Liver (tissue), 3 donors: Measurements from ENCODE around the gene SHOX.

Experiments used
- EGR1 ChIP-seq, 2 donors: IDR thresholded peaks; 2 replicates each; pipeline ENCODE4 v1.6.1; 2016 to 2018; ENCODE audit warnings: antibody characterized with exemption in 2 of 2, low read depth in 2 of 2
- FOXA1 ChIP-seq: IDR thresholded peaks from 2 replicates; pipeline ENCODE4 v1.6.1; 2016; ENCODE audit warnings: antibody characterized with exemption
- FOXA2 ChIP-seq: IDR thresholded peaks from 2 replicates; pipeline ENCODE4 v1.6.1; 2016; ENCODE audit warnings: antibody characterized with exemption
- HNF4A ChIP-seq, 2 donors: conservative IDR thresholded peaks; 2 replicates each; pipeline ENCODE4 v1.6.1; 2016; ENCODE audit warnings: antibody characterized with exemption in 2 of 2, mild to moderate bottlenecking in 2 of 2
- JUND ChIP-seq, 2 donors: IDR thresholded peaks; 2 replicates each; pipeline ENCODE4 v1.6.1; 2016; ENCODE audit warnings: antibody characterized with exemption in 2 of 2
- MAX ChIP-seq: IDR thresholded peaks from 2 replicates; pipeline ENCODE4 v1.6.1; 2016; ENCODE audit warnings: antibody characterized with exemption
- NR2F2 ChIP-seq: IDR thresholded peaks from 2 replicates; pipeline ENCODE4 v1.6.1; 2016; ENCODE audit warnings: antibody characterized with exemption
- RAD21 ChIP-seq, 2 donors: IDR thresholded peaks; 2 replicates each; pipeline ENCODE4 v1.6.1; 2016; ENCODE audit warnings: antibody characterized with exemption in 2 of 2, mild to moderate bottlenecking in 2 of 2
- REST ChIP-seq: IDR thresholded peaks from 2 replicates; pipeline ENCODE4 v1.6.1; 2016; ENCODE audit warnings: antibody characterized with exemption, mild to moderate bottlenecking
- SP1 ChIP-seq: IDR thresholded peaks from 2 replicates; pipeline ENCODE4 v1.6.1; 2018; ENCODE audit warnings: antibody characterized with exemption, mild to moderate bottlenecking
- TAF1 ChIP-seq: conservative IDR thresholded peaks from 2 replicates; pipeline ENCODE4 v1.6.1; 2016; ENCODE audit warnings: antibody characterized with exemption, mild to moderate bottlenecking
- YY1 ChIP-seq: IDR thresholded peaks from 2 replicates; pipeline ENCODE4 v1.6.1; 2016; ENCODE audit warnings: antibody characterized with exemption, mild to moderate bottlenecking
- TF ChIP-seq, protein P1 (sequence below): fragments of 150-350 bp; IDR thresholded peaks from 2 replicates; pipeline ENCODE4 v1.5.1; 2017; ENCODE audit warnings: improper control_type of control experiment, low read depth, low read length; ENCODE audit not compliant: missing input control
- TF ChIP-seq, protein P2 (sequence below): IDR thresholded peaks from 2 replicates; pipeline ENCODE4 v1.6.1; 2016; ENCODE audit warnings: antibody characterized with exemption
- donor health status: healthy.
- donor health status: healthy.

DNA sequence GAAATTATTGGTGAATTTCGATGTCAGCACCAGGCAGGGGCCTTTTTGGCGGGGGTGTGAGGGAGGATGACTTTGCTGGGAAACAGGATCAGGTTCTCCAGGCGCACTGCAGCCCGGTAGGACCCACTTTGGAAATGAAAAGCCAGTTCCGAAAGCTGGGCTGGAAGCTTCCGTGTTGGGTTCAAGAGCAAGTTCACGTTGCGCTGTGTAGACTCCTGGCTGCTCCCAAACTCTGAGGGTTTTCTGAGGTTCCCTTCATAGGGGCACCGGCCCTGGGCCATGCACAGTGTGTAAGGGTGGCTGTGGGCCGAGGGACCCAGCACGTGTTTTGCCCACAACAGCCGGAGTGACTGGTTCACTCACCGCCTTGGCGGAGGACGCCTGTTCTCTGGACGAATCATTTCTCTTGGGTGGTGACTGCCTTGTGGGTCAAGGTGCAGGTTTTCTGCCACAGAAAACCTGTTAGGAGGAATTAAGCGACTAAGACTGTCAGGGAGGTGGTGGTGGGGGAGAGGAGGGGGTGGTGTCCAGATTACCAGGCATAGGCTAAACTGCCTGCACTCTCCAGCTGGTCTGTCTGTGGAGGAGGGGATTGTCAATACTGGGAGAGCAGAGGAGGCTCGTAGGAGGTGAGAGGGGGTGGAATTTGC lies 8.0 kb downstream of the SHOX start:
- TF ChIP-seq, protein P1, sequence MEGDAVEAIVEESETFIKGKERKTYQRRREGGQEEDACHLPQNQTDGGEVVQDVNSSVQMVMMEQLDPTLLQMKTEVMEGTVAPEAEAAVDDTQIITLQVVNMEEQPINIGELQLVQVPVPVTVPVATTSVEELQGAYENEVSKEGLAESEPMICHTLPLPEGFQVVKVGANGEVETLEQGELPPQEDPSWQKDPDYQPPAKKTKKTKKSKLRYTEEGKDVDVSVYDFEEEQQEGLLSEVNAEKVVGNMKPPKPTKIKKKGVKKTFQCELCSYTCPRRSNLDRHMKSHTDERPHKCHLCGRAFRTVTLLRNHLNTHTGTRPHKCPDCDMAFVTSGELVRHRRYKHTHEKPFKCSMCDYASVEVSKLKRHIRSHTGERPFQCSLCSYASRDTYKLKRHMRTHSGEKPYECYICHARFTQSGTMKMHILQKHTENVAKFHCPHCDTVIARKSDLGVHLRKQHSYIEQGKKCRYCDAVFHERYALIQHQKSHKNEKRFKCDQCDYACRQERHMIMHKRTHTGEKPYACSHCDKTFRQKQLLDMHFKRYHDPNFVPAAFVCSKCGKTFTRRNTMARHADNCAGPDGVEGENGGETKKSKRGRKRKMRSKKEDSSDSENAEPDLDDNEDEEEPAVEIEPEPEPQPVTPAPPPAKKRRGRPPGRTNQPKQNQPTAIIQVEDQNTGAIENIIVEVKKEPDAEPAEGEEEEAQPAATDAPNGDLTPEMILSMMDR = no peak
- TF ChIP-seq MAX (no peak), JUND (IDR thresholded peaks at IDR 0.05) (no peak), EGR1 (IDR thresholded peaks at IDR 0.05; ENCODE audit: low read depth in 2 of 2) (no peak), FOXA2 (no peak), SP1 (no peak), TAF1 (no peak), FOXA1 (no peak), YY1 (no peak), RAD21 (IDR thresholded peaks at IDR 0.05) (no peak), REST (no peak), NR2F2 (no peak), HNF4A (conservative IDR thresholded peaks at IDR 0.05) (no peak)
- TF ChIP-seq, protein P2, sequence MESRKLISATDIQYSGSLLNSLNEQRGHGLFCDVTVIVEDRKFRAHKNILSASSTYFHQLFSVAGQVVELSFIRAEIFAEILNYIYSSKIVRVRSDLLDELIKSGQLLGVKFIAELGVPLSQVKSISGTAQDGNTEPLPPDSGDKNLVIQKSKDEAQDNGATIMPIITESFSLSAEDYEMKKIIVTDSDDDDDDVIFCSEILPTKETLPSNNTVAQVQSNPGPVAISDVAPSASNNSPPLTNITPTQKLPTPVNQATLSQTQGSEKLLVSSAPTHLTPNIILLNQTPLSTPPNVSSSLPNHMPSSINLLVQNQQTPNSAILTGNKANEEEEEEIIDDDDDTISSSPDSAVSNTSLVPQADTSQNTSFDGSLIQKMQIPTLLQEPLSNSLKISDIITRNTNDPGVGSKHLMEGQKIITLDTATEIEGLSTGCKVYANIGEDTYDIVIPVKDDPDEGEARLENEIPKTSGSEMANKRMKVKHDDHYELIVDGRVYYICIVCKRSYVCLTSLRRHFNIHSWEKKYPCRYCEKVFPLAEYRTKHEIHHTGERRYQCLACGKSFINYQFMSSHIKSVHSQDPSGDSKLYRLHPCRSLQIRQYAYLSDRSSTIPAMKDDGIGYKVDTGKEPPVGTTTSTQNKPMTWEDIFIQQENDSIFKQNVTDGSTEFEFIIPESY = no peak
